Duodenal mucosa (tissue), 2 donors: Measurements from ENCODE around the gene DNER.

ENCODE experiments used
- H3K27ac ChIP-seq: one replicate; pipeline ENCODE4 v1.7.0; 2013; ENCODE audit warnings: low read depth, low read length
- H3K27me3 ChIP-seq, 2 donors: one replicate each; pipeline ENCODE4 v1.7.0; 2013; ENCODE audit warnings: low read length in 2 of 2, control low read depth in 1 of 2; ENCODE audit not compliant: insufficient read depth in 2 of 2, control insufficient read depth in 1 of 2
- H3K36me3 ChIP-seq, 2 donors: one replicate each; pipeline ENCODE4 v1.7.0; 2013; ENCODE audit warnings: low read length in 2 of 2, control low read depth in 1 of 2; ENCODE audit not compliant: insufficient read depth in 2 of 2, control insufficient read depth in 1 of 2
- H3K4me1 ChIP-seq, 2 donors: one replicate each; pipeline ENCODE4 v1.7.0; 2013; ENCODE audit warnings: low read length in 2 of 2, control low read depth in 1 of 2; ENCODE audit not compliant: insufficient read depth in 2 of 2, control insufficient read depth in 1 of 2
- H3K4me3 ChIP-seq, 2 donors: one replicate each; pipeline ENCODE4 v1.7.0; 2013; ENCODE audit warnings: low read length in 2 of 2, low read depth in 1 of 2
- H3K9ac ChIP-seq, 2 donors: one replicate each; pipeline ENCODE4 v1.7.0; 2013; ENCODE audit warnings: low read length in 2 of 2, low read depth in 1 of 2
- H3K9me3 ChIP-seq, 2 donors: one replicate each; pipeline ENCODE4 v1.7.0; 2013; ENCODE audit warnings: low read length in 2 of 2, control low read depth in 1 of 2; ENCODE audit not compliant: control insufficient read depth in 1 of 2

The DNER gene

GRCh38 chr2:229718057-229718456, 3.7 kb upstream of the DNER start:
- Histone ChIP-seq H3K4me1 (peaks cover 0 to 9% of the 10 kb centered on the region in 2 donors), H3K27ac (no peak overlapping the region), H3K27me3 (peaks cover 26 to 27% of the 10 kb centered on the region in 2 donors), H3K9ac (no peak overlapping the region), H3K36me3 (no peaks in the 10 kb centered on the region), H3K4me3 (no peak overlapping the region), H3K9me3 (no peaks in the 10 kb centered on the region)

GRCh38 chr2:229715895-229716507, 1.6 kb upstream of the DNER start:
- Histone ChIP-seq H3K9ac (no peak overlapping the region), H3K4me1 (peaks cover 0 to 9% of the 10 kb centered on the region in 2 donors), H3K4me3 (no peak overlapping the region), H3K9me3 (no peaks in the 10 kb centered on the region), H3K36me3 (no peaks in the 10 kb centered on the region), H3K27ac (no peak overlapping the region), H3K27me3 (peaks cover 37 to 46% of the 10 kb centered on the region in 2 donors)

- Histone ChIP-seq H3K9me3 (no peaks in the 10 kb centered on the region), H3K27ac (no peak overlapping the region), H3K27me3 (peaks cover 40 to 56% of the 10 kb centered on the region in 2 donors), H3K9ac (no peak overlapping the region), H3K4me1 (peaks cover 0 to 9% of the 10 kb centered on the region in 2 donors), H3K36me3 (no peaks in the 10 kb centered on the region), H3K4me3 (peak overlapping the region; percentile 46 to 63)
Observed at GRCh38 chr2:229714736-229715541, 584 bp upstream of the DNER start.

- Histone ChIP-seq H3K36me3 (no peaks in the 10 kb centered on the region), H3K4me3 (peak overlapping the region in 1 of 2 donors; percentile 41), H3K4me1 (peaks cover 0 to 9% of the 10 kb centered on the region in 2 donors), H3K9me3 (no peaks in the 10 kb centered on the region), H3K27ac (no peak overlapping the region), H3K27me3 (peaks cover 40 to 62% of the 10 kb centered on the region in 2 donors), H3K9ac (no peak overlapping the region)
Observed at GRCh38 chr2:229713371-229714079, 830 bp downstream of the DNER start.

GRCh38 chr2:229712136-229712535, 2.2 kb downstream of the DNER start:
- Histone ChIP-seq H3K4me1 (peaks cover 0 to 9% of the 10 kb centered on the region in 2 donors), H3K4me3 (no peak overlapping the region), H3K27me3 (peaks cover 35 to 61% of the 10 kb centered on the region in 2 donors), H3K9ac (no peak overlapping the region), H3K9me3 (no peaks in the 10 kb centered on the region), H3K36me3 (no peaks in the 10 kb centered on the region), H3K27ac (no peak overlapping the region)

GRCh38 chr2:229708335-229708734, 6.0 kb downstream of the DNER start:
- Histone ChIP-seq H3K4me3 (no peak overlapping the region), H3K27me3 (peaks cover 18 to 47% of the 10 kb centered on the region in 2 donors), H3K4me1 (peaks cover 0 to under 1% of the 10 kb centered on the region in 2 donors), H3K27ac (no peak overlapping the region), H3K9me3 (no peaks in the 10 kb centered on the region), H3K36me3 (no peaks in the 10 kb centered on the region), H3K9ac (no peak overlapping the region)

GRCh38 chr2:229703909-229704630, 10.3 kb downstream of the DNER start:
- Histone ChIP-seq H3K4me3 (no peak overlapping the region), H3K4me1 (no peaks in the 10 kb centered on the region), H3K27me3 (peaks cover 2 to 10% of the 10 kb centered on the region in 2 donors), H3K9me3 (no peaks in the 10 kb centered on the region), H3K27ac (no peak overlapping the region), H3K9ac (no peak overlapping the region), H3K36me3 (no peaks in the 10 kb centered on the region)

- no peaks in the 10 kb centered on the region for H3K27me3 ChIP-seq
- no peaks in the 10 kb centered on the region for H3K36me3 ChIP-seq
- no peak overlapping the region for H3K4me3 ChIP-seq
- H3K4me1 ChIP-seq = no peaks in the 10 kb centered on the region
- no peaks in the 10 kb centered on the region for H3K9me3 ChIP-seq
- H3K27ac ChIP-seq = no peak overlapping the region
- no peak overlapping the region for H3K9ac ChIP-seq
Observed at GRCh38 chr2:229701716-229702115, 12.6 kb downstream of the DNER start.

GRCh38 chr2:229701062-229701461, 13.3 kb downstream of the DNER start:
- Histone ChIP-seq H3K27ac (no peak overlapping the region), H3K36me3 (no peaks in the 10 kb centered on the region), H3K4me1 (no peaks in the 10 kb centered on the region), H3K27me3 (no peaks in the 10 kb centered on the region), H3K9ac (no peak overlapping the region), H3K9me3 (no peaks in the 10 kb centered on the region), H3K4me3 (no peak overlapping the region)
